HL-60 (cell line): ENCODE data around the gene SOX14.

Source experiments
- DNase-seq, 2 experiments: peaks; one replicate each; pipeline ENCODE4 v3.0.0-alpha.2; 2010 to 2020; ENCODE audit warnings: low read depth in 1 of 2, low spot score in 1 of 2
- H3K27ac ChIP-seq: fragments of 250-450 bp; sonication (Bioruptor Pico); replicated peaks from 2 replicates; pipeline ENCODE4 v1.5.1; 2020; ENCODE audit warnings: mild to moderate bottlenecking, moderate library complexity
- H3K27me3 ChIP-seq: fragments of 250-450 bp; sonication (Bioruptor Pico); 2 replicates; pipeline ENCODE4 v1.5.1; 2021; ENCODE audit warnings: mild to moderate bottlenecking, moderate library complexity; ENCODE audit not compliant: insufficient read depth, poor library complexity, severe bottlenecking
- H3K4me3 ChIP-seq: replicated peaks from 2 replicates; pipeline ENCODE4 v1.5.1; 2011; ENCODE audit warnings: mild to moderate bottlenecking, control low read depth, low read length; ENCODE audit not compliant: insufficient read depth
- GABPA ChIP-seq: IDR thresholded peaks from 2 replicates; pipeline ENCODE4 v1.6.1; 2012; ENCODE audit warnings: low read depth
- POLR2AphosphoS5 ChIP-seq: IDR thresholded peaks from 2 replicates; pipeline ENCODE4 v1.6.1; 2012; ENCODE audit warnings: low read depth
- SPI1 ChIP-seq: IDR thresholded peaks from 2 replicates; pipeline ENCODE4 v1.6.1; 2012; ENCODE audit warnings: low read depth, mild to moderate bottlenecking, borderline replicate concordance
- TF ChIP-seq, protein P1 (sequence below): IDR thresholded peaks from 2 replicates; pipeline ENCODE4 v1.6.1; 2012; ENCODE audit warnings: low read depth; ENCODE audit not compliant: insufficient replicate concordance
- TF ChIP-seq, protein P2 (sequence below): IDR thresholded peaks from one replicate; pipeline ENCODE4 v1.5.1; 2011; ENCODE audit warnings: low read length, control low read depth, inconsistent platforms; ENCODE audit not compliant: insufficient read depth

SOX14 gene

DNA sequence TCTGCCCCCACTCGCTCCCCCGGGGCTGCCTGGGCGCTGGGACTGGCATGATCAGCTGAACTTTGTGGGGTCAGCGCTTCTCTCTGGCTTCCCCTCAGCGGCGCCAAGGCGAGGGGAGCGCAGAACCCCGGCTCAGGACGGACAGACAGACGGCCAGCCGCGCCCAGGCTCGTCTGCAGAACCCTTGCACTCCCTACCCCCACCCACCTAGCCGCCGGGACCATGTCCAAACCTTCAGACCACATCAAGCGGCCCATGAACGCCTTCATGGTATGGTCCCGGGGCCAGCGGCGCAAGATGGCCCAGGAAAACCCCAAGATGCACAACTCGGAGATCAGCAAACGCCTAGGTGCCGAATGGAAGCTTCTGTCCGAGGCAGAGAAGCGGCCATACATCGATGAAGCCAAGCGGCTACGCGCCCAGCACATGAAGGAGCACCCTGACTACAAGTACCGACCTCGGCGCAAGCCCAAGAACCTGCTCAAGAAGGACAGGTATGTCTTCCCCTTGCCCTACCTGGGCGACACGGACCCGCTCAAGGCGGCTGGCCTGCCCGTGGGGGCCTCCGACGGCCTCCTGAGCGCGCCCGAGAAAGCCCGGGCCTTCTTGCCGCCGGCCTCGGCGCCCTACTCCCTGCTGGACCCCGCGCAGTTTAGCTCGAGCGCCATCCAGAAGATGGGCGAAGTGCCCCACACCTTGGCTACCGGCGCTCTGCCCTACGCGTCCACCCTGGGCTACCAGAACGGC lies 621 bp downstream of the SOX14 start:
- Histone ChIP-seq H3K27ac (no peak overlapping the region), H3K27me3 (peaks cover 93% of the 10 kb centered on the region), H3K4me3 (no peak overlapping the region)
- TF ChIP-seq, protein P1, sequence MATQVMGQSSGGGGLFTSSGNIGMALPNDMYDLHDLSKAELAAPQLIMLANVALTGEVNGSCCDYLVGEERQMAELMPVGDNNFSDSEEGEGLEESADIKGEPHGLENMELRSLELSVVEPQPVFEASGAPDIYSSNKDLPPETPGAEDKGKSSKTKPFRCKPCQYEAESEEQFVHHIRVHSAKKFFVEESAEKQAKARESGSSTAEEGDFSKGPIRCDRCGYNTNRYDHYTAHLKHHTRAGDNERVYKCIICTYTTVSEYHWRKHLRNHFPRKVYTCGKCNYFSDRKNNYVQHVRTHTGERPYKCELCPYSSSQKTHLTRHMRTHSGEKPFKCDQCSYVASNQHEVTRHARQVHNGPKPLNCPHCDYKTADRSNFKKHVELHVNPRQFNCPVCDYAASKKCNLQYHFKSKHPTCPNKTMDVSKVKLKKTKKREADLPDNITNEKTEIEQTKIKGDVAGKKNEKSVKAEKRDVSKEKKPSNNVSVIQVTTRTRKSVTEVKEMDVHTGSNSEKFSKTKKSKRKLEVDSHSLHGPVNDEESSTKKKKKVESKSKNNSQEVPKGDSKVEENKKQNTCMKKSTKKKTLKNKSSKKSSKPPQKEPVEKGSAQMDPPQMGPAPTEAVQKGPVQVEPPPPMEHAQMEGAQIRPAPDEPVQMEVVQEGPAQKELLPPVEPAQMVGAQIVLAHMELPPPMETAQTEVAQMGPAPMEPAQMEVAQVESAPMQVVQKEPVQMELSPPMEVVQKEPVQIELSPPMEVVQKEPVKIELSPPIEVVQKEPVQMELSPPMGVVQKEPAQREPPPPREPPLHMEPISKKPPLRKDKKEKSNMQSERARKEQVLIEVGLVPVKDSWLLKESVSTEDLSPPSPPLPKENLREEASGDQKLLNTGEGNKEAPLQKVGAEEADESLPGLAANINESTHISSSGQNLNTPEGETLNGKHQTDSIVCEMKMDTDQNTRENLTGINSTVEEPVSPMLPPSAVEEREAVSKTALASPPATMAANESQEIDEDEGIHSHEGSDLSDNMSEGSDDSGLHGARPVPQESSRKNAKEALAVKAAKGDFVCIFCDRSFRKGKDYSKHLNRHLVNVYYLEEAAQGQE, result no peak
- no peak for TF ChIP-seq SPI1
- TF ChIP-seq POLR2AphosphoS5, result no peak
- TF ChIP-seq, protein P2, sequence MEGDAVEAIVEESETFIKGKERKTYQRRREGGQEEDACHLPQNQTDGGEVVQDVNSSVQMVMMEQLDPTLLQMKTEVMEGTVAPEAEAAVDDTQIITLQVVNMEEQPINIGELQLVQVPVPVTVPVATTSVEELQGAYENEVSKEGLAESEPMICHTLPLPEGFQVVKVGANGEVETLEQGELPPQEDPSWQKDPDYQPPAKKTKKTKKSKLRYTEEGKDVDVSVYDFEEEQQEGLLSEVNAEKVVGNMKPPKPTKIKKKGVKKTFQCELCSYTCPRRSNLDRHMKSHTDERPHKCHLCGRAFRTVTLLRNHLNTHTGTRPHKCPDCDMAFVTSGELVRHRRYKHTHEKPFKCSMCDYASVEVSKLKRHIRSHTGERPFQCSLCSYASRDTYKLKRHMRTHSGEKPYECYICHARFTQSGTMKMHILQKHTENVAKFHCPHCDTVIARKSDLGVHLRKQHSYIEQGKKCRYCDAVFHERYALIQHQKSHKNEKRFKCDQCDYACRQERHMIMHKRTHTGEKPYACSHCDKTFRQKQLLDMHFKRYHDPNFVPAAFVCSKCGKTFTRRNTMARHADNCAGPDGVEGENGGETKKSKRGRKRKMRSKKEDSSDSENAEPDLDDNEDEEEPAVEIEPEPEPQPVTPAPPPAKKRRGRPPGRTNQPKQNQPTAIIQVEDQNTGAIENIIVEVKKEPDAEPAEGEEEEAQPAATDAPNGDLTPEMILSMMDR, result no peak
- TF ChIP-seq GABPA, result no peak
- DNase-seq, result no peak

DNA sequence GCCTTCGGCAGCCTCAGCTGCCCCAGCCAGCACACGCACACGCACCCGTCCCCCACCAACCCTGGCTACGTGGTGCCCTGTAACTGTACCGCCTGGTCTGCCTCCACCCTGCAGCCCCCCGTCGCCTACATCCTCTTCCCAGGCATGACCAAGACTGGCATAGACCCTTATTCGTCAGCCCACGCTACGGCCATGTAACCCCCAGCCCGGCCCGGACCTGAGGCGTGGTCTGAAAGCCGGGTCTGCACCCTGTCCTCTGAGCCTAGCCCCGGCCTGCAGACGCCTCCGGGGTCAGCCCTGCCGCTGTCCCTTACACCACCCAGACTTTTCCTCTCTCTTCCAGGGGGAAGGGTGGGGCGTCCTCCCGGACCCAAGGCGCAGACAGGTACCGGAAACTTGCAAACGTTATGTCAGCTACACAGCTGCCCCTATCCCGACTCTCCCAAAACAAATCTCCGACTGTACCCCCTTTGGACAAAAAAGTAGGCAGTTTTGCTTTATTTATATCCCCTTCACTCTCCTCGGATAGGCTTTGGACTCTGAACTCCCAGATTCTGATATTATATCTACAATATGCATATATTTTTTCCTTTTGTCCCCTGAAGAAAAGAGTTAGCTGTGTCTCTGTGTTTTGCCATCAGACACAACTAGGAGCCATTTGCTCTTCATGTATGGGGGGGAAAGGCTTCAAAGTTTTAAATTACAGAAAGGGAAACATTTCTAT lies 1.4 kb downstream of the SOX14 start:
- DNase-seq, result no peak
- Histone ChIP-seq H3K27ac (no peak overlapping the region), H3K4me3 (no peak overlapping the region), H3K27me3 (peaks cover 96% of the 10 kb centered on the region)
- TF ChIP-seq, protein P2, result no peak
- TF ChIP-seq GABPA, result no peak
- TF ChIP-seq, protein P1, result no peak
- no peak for TF ChIP-seq POLR2AphosphoS5
- no peak for TF ChIP-seq SPI1

DNA sequence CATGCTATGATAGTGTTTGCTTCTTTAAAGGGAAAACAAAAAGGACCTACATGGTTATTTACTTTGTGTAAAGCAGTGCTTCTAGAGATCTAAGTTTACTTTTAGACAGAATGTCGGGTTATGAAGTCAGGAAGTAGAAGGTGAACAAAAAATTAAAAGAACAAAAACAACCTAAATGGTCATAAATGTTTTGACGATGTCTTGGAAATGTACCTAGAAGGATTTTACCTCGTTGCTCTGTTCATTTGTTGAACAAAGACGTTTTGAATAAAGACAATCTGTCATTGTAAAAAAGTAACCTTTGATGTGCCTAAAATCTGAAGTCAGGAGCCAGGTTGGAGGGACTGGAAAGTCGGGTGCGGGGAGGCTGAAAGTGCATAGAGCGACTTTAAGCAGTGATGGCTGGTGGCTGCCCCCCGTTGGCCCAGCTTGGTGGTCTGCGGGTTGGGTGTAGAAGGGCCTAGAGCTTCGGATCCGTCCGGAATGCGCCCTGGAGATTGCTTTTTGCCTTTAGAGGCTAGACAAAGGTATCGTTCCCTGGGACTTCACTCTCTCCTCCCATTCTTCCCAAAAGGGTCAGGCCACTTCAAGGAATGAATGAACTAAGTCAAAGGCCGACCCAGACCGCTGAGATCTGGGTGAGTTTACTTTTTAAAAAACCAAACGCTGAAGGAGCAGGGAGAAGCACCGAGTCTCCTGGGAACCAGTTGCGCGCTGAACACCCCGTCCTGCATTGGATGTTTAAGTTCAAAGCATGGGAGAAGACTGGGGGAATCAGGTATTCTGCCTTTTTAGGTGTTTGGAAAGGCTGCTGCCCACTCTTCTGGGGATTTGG lies 2.1 kb downstream of the SOX14 start:
- TF ChIP-seq POLR2AphosphoS5, result no peak
- no peak for TF ChIP-seq SPI1
- TF ChIP-seq, protein P1, result no peak
- TF ChIP-seq, protein P2, result no peak
- TF ChIP-seq GABPA, result no peak
- Histone ChIP-seq H3K4me3 (no peak overlapping the region), H3K27ac (no peak overlapping the region), H3K27me3 (peaks cover 98% of the 10 kb centered on the region)
- no peak for DNase-seq
